HCT116 (cell line): ENCODE measurements around the gene RNF112. TPM values are rescaled to one million over a fixed set of nuclear protein-coding genes. Genes with fewer than 3 reads are reported as not detected.

Experiments used
- ATAC-seq: fragments of 200-7000 bp; cut with Tn5 transposase; 2 replicates; pipeline ENCODE4 v1.9.1; 2020; ENCODE audit warnings: mild to moderate bottlenecking, moderate library complexity
- BruUV-seq: library from RNA; stranded (reverse); fragments of 400-500 nt; replicated peaks from 2 replicates; lab custom pipeline; 2021; lab: Mats Ljungman, UMichigan
- CTCF ChIA-PET: fragments of 300-600 bp; sonication (Branson Sonifier 250); formaldehyde crosslinking; loops from one replicate; lab custom pipeline; 2021; ENCODE audit warnings: antibody characterized with exemption; lab: Charles Lee
- POLR2A ChIA-PET: fragments of 300-600, 350-600 bp; sonication (Branson Sonifier 250); formaldehyde crosslinking; loops from one replicate; lab custom pipeline; 2021; ENCODE audit warnings: antibody characterized with exemption; lab: Charles Lee
- RAD21 ChIA-PET, 2 experiments: fragments of 300-600 bp; sonication (Branson Sonifier 250); formaldehyde crosslinking; loops; one replicate each; lab custom pipeline; 2023; ENCODE audit warnings: low total read pairs in 2 of 2; ENCODE audit not compliant: uncharacterized antibody in 2 of 2, unreplicated experiment in 2 of 2, low non-redundant PET in 1 of 2; lab: Charles Lee
- DNase-seq: peaks from one replicate; pipeline ENCODE4 v3.0.0-alpha.2; 2010; ENCODE audit warnings: low read depth, low spot score
- H2AFZ ChIP-seq: fragments of 200-600 bp; shearing (Covaris generic), sonication (generic); 2 replicates; pipeline ENCODE4 v1.6.1; 2017; ENCODE audit warnings: low read depth, mixed run types, mixed read lengths, antibody characterized with exemption, low read length; ENCODE audit not compliant: poor library complexity, severe bottlenecking
- H3K27ac ChIP-seq: 2 replicates; pipeline ENCODE4 v1.5.1; 2012; ENCODE audit warnings: low read depth, low read length
- H3K27me3 ChIP-seq: fragments of 200-600 bp; sonication (generic); 2 replicates; pipeline ENCODE4 v1.6.1; 2016; ENCODE audit warnings: mixed run types, low read length, mixed read lengths; ENCODE audit not compliant: insufficient read depth
- H3K36me3 ChIP-seq, 2 experiments: fragments of 200-500 bp in 1 of 2; fragments of 200-600 bp in 1 of 2; sonication (Bioruptor generic) in 1 of 2; sonication (generic) in 1 of 2; 2 replicates each; pipeline versions ENCODE4 v1.5.1 to v1.6.1; 2014 to 2016; ENCODE audit warnings: low read length in 2 of 2, inconsistent platforms in 1 of 2, mixed read lengths in 1 of 2, mixed run types in 1 of 2; ENCODE audit not compliant: insufficient read depth in 2 of 2, control insufficient read depth in 1 of 2
- H3K4me1 ChIP-seq, 2 experiments: fragments of 200-600 bp in 1 of 2; sonication (generic) in 1 of 2; 2 replicates each; pipeline versions ENCODE4 v1.5.1 to v1.6.1; 2012 to 2017; ENCODE audit warnings: low read length in 2 of 2, inconsistent platforms in 1 of 2, mild to moderate bottlenecking in 1 of 2, mixed read lengths in 1 of 2, mixed run types in 1 of 2, moderate library complexity in 1 of 2; ENCODE audit not compliant: insufficient read depth in 2 of 2, control insufficient read depth in 1 of 2
- H3K4me2 ChIP-seq: fragments of 200-600 bp; sonication (generic); 2 replicates; pipeline ENCODE4 v1.6.1; 2017; ENCODE audit warnings: mixed run types, low read length, mixed read lengths
- H3K4me3 ChIP-seq, 2 experiments: fragments of 200-600 bp in 1 of 2; sonication (generic) in 1 of 2; replicated peaks in 1 of 2; 2 replicates each; pipeline ENCODE4 v1.5.1; 2011 to 2016; ENCODE audit warnings: low read length in 2 of 2, control low read depth in 1 of 2, low read depth in 1 of 2, mild to moderate bottlenecking in 1 of 2, mixed read lengths in 1 of 2, mixed run types in 1 of 2
- H3K79me2 ChIP-seq: fragments of 200-600 bp; sonication (generic); 2 replicates; pipeline ENCODE4 v1.6.1; 2017; ENCODE audit warnings: mild to moderate bottlenecking, mixed run types, low read length, moderate library complexity, mixed read lengths; ENCODE audit not compliant: insufficient read depth
- H3K9ac ChIP-seq: fragments of 200-600 bp; sonication (generic); 2 replicates; pipeline ENCODE4 v1.6.1; 2016; ENCODE audit warnings: low read length, mixed read lengths
- H3K9me2 ChIP-seq: fragments of 200-600 bp; sonication (generic), shearing (Covaris generic); 2 replicates; pipeline ENCODE4 v1.6.1; 2017; ENCODE audit warnings: mixed run types, mild to moderate bottlenecking, moderate library complexity; ENCODE audit not compliant: insufficient read depth
- H3K9me3 ChIP-seq, 2 experiments: fragments of 200-500 bp in 1 of 2; fragments of 200-600 bp in 1 of 2; sonication (Bioruptor generic) in 1 of 2; sonication (generic) in 1 of 2; 2 replicates each; pipeline ENCODE4 v1.6.1; 2014 to 2017; ENCODE audit warnings: low read length in 2 of 2, mixed read lengths in 2 of 2, inconsistent platforms in 1 of 2, low read depth in 1 of 2, mild to moderate bottlenecking in 1 of 2, mixed run types in 1 of 2, moderate library complexity in 1 of 2; ENCODE audit not compliant: control insufficient read depth in 1 of 2, insufficient read depth in 1 of 2
- H4K20me1 ChIP-seq: fragments of 200-600 bp; sonication (generic), shearing (Covaris generic); 2 replicates; pipeline ENCODE4 v1.6.1; 2017; ENCODE audit warnings: mixed run types, mild to moderate bottlenecking, moderate library complexity; ENCODE audit not compliant: insufficient read depth
- CEBPB ChIP-seq: IDR thresholded peaks from 2 replicates; pipeline ENCODE4 v1.6.1; 2012; ENCODE audit warnings: low read depth
- ELF1 ChIP-seq: IDR thresholded peaks from 2 replicates; pipeline ENCODE4 v1.6.1; 2012; ENCODE audit warnings: low read depth, borderline replicate concordance
- EZH2 ChIP-seq: fragments of 200-600 bp; sonication (generic); IDR thresholded peaks from 2 replicates; pipeline ENCODE4 v1.6.1; 2017; ENCODE audit warnings: antibody characterized with exemption, mixed run types
- FOSL1 ChIP-seq: IDR thresholded peaks from 2 replicates; pipeline ENCODE4 v1.6.1; 2012; ENCODE audit warnings: low read depth
- POLR2AphosphoS5 ChIP-seq: IDR thresholded peaks from 2 replicates; pipeline ENCODE4 v1.6.1; 2011; ENCODE audit warnings: mild to moderate bottlenecking, low read depth, low read length, moderate library complexity
- RAD21 ChIP-seq: IDR thresholded peaks from 2 replicates; pipeline ENCODE4 v1.6.1; 2012; ENCODE audit warnings: low read depth, mild to moderate bottlenecking
- REST ChIP-seq: IDR thresholded peaks from 2 replicates; pipeline ENCODE4 v1.6.1; 2012; ENCODE audit warnings: low read depth
- SIN3A ChIP-seq: IDR thresholded peaks from 2 replicates; pipeline ENCODE4 v1.6.1; 2012; ENCODE audit warnings: low read depth
- SRF ChIP-seq: IDR thresholded peaks from 2 replicates; pipeline ENCODE4 v1.6.1; 2012; ENCODE audit warnings: low read depth
- TCF7L2 ChIP-seq: IDR thresholded peaks from 2 replicates; pipeline ENCODE4 v1.7.0; 2011; ENCODE audit warnings: borderline replicate concordance, inconsistent platforms; ENCODE audit not compliant: insufficient read depth, insufficient read length; ENCODE audit errors: extremely low read depth
- YY1 ChIP-seq: IDR thresholded peaks from 2 replicates; pipeline ENCODE4 v1.6.1; 2011; ENCODE audit warnings: low read length, low read depth, moderate library complexity, mild to moderate bottlenecking; ENCODE audit not compliant: insufficient replicate concordance; ENCODE audit errors: extremely low read depth
- ZFX ChIP-seq: fragments of 450-650 bp; IDR thresholded peaks from 2 replicates; pipeline ENCODE4 v1.6.1; 2017
- ZNF274 ChIP-seq: fragments of 200-500 bp; sonication (Bioruptor generic); IDR thresholded peaks from 2 replicates; pipeline ENCODE4 v1.6.1; 2014; ENCODE audit warnings: mild to moderate bottlenecking, low read depth, low read length, inconsistent platforms
- intact Hi-C: fragments of 100-400 bp; cut with micrococcal nuclease; formaldehyde crosslinking; loops from 2 replicates; pipeline ENCODE4 v1.10.0; 2022
- total RNA-seq: library from RNA; stranded (reverse); gene quantifications from one replicate; pipeline ENCODE4 v1.2.1, GENCODE V29; 2021; ENCODE audit not compliant: unreplicated experiment

The RNF112 gene
- total RNA-seq, 1 experiment from 2014 or later = 0.98 TPM

DNA sequence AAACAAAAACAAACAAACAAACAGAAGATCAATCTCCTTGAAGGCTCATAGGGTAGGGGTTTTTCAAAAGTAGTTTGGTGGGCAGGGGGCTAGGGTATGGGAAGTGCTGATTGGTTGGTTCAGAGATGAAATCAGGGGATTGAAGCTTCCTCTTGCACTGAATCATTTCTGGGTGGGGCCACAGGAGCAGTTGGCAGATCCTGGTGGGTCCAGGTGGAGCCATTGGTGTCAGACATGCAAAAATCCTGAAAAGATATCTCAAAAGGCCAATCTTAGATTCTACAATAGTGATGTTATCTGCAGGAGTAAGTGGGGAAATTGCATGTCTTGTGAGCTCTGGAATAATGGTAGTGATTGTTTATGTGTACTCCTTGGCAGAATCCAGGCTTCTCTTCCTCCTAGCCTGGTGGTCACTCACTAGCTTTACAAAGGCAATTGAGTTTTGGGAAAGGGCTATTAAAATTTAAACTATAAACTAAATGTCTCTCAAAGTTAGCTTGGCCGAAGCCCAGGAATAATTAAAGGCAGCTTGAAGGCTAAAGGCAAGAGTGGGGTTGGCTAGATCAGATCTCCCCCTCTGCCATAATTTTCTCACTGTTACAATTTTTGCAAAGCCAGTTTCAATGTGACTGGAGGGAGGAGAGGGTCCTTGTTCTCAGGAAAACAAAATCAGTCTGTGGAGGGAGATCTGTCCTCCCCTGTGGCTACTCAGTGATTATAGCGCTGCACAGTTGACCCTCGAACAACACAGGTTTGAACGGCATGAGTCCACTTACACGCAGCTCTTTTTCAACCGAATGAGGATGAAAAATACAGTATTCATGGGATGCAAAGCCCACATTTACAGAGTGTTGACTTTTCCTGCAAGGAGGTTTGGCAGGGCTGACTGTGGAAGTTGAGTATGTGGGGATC lies 45.2 kb downstream of the RNF112 start:
- Histone ChIP-seq H3K4me2 (no peak overlapping the region), H3K27ac (no peak overlapping the region), H3K36me3 (no peaks in the 10 kb centered on the region), H3K4me1 (no peaks in the 10 kb centered on the region), H3K4me3 (no peak overlapping the region), H3K9me2 (no peaks in the 10 kb centered on the region), H2AFZ (no peak overlapping the region), H3K27me3 (no peaks in the 10 kb centered on the region), H3K9me3 (no peaks in the 10 kb centered on the region), H3K79me2 (no peaks in the 10 kb centered on the region), H4K20me1 (no peaks in the 10 kb centered on the region), H3K9ac (no peak overlapping the region)
- ChIA-PET RAD21 (no interaction called here), POLR2A (no interaction called here), CTCF (interaction anchor here (1.5 kb wide), 1 partner anchor 9 kb away, joined by 6 read pairs; no protein-coding TSS in a partner anchor)
- no peak for ATAC-seq
- no peak for DNase-seq
- TF ChIP-seq POLR2AphosphoS5 (no peak), RAD21 (no peak), YY1 (no peak), SRF (no peak), EZH2 (no peak), CEBPB (no peak), ZNF274 (no peak), SIN3A (no peak), ZFX (no peak)
- intact Hi-C loops = no loop called here
- no TSS peak for BruUV-seq

DNA sequence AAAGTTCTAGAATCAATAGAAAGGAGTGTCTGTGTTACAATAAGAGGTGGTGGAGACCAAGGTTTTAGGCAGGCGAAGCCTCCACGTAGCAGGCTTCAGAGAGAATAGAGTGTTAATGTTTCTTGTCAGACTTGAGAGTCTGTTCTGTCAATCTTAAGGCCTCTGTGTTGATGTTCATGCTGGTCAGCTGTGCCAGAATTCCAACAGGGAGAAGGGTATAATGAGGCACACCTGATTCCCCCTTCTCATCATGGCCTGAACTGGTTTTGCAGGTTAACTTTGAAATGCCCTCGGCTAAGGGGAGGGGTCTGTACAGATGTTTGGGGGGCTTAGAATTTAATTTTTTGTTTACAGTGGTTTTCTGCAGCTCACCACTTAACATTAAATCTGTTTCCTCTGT lies 46.0 kb downstream of the RNF112 start:
- CTCF ChIA-PET = interaction anchor here (1.5 kb wide), 1 partner anchor 10 kb away, joined by 6 read pairs; no protein-coding TSS in a partner anchor
- Histone ChIP-seq H3K4me1 (no peaks in the 10 kb centered on the region), H4K20me1 (no peaks in the 10 kb centered on the region), H3K4me2 (no peak overlapping the region), H3K4me3 (no peak overlapping the region), H2AFZ (no peak overlapping the region), H3K9ac (no peak overlapping the region), H3K27ac (no peak overlapping the region), H3K36me3 (no peaks in the 10 kb centered on the region), H3K9me2 (no peaks in the 10 kb centered on the region), H3K9me3 (no peaks in the 10 kb centered on the region), H3K27me3 (no peaks in the 10 kb centered on the region), H3K79me2 (no peaks in the 10 kb centered on the region)
- no TSS peak for BruUV-seq
- ATAC-seq (no peak), DNase-seq (no peak)
- intact Hi-C loops = no loop called here
- POLR2A ChIA-PET = no interaction called here
- RAD21 ChIA-PET = no interaction called here
- TF ChIP-seq REST (no peak), TCF7L2 (no peak), POLR2AphosphoS5 (no peak), ELF1 (no peak), ZFX (no peak), FOSL1 (no peak), SRF (no peak), YY1 (no peak)
